Measurements from ENCODE around the gene NAT9. TPM values are rescaled to one million over a fixed set of nuclear protein-coding genes. Genes with fewer than 3 reads are reported as not detected.

NAT9 gene
- total RNA-seq, 4 donors from 2014 or later: 14.3 to 26.6 (median 18.1) TPM

GRCh38 chr17:74801896-74802295 is 25.8 kb upstream of the NAT9 start:
- no peak overlapping the region for H3K4me3 ChIP-seq (ENCODE audit: low read depth, poor library complexity, severe bottlenecking)
- intact Hi-C loops (cut with DNase I; ENCODE audit: low total_unique reads): no loop called here
- 66 to 73% methylated on average over 8 of the region's 8 CpGs for WGBS, 2 donors
- no peak for DNase-seq (ENCODE audit: low spot score in 2 of 2)
- TF ChIP-seq POLR2A (IDR thresholded peaks at IDR 0.05): no peak
- TF ChIP-seq, protein P1, sequence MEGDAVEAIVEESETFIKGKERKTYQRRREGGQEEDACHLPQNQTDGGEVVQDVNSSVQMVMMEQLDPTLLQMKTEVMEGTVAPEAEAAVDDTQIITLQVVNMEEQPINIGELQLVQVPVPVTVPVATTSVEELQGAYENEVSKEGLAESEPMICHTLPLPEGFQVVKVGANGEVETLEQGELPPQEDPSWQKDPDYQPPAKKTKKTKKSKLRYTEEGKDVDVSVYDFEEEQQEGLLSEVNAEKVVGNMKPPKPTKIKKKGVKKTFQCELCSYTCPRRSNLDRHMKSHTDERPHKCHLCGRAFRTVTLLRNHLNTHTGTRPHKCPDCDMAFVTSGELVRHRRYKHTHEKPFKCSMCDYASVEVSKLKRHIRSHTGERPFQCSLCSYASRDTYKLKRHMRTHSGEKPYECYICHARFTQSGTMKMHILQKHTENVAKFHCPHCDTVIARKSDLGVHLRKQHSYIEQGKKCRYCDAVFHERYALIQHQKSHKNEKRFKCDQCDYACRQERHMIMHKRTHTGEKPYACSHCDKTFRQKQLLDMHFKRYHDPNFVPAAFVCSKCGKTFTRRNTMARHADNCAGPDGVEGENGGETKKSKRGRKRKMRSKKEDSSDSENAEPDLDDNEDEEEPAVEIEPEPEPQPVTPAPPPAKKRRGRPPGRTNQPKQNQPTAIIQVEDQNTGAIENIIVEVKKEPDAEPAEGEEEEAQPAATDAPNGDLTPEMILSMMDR (IDR thresholded peaks at IDR 0.05): no peak

GRCh38 chr17:74800531-74800930 is 24.4 kb upstream of the NAT9 start:
- H3K4me3 ChIP-seq (ENCODE audit: low read depth, poor library complexity, severe bottlenecking): no peak overlapping the region
- TF ChIP-seq, protein P1 (IDR thresholded peaks at IDR 0.05): no peak
- TF ChIP-seq POLR2A (IDR thresholded peaks at IDR 0.05): no peak
- 85 to 88% methylated on average over 7 of the region's 7 CpGs for WGBS, 2 donors
- intact Hi-C loops (cut with DNase I; ENCODE audit: low total_unique reads): no loop called here
- DNase-seq (ENCODE audit: low spot score in 2 of 2): no peak

- no peak for TF ChIP-seq POLR2A (IDR thresholded peaks at IDR 0.05)
- TF ChIP-seq, protein P1 (IDR thresholded peaks at IDR 0.05): no peak
Measured at GRCh38 chr17:74799097-74799496, 23.0 kb upstream of the NAT9 start.

DNA sequence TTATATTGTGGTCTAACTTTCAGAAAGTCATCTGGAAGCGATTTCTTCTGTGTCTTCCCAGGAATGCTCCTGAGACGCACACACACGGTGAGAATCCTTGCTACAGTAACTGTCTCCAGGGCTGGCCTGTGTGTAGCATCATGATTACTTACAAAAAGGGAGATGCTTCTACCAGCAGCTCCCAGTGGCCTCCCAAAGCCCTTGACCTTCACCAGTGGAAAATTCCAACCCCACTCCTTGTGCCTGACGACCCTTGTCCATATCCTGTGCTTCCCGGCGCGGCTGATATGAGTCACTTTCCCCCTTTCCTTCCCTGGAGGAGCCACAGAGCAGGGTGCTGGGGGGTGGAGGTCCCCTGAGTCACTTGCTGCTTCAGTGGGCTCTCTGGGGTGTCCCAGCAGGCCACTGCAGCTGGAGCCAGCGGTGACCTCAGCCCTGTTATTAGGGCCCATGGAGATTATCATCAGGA is 22.1 kb upstream of the NAT9 start:
- intact Hi-C loops (cut with DNase I; ENCODE audit: low total_unique reads): no loop called here
- no peak overlapping the region for H3K4me3 ChIP-seq (ENCODE audit: low read depth, poor library complexity, severe bottlenecking)
- no peak for DNase-seq (ENCODE audit: low spot score in 2 of 2)
- WGBS, 2 donors: 79% methylated on average over 8 of the region's 8 CpGs
- TF ChIP-seq POLR2A (IDR thresholded peaks at IDR 0.05): no peak
- TF ChIP-seq, protein P1 (IDR thresholded peaks at IDR 0.05): no peak

More at GRCh38 chr17:74799097-74799496, 23.0 kb upstream of the NAT9 start:
- intact Hi-C loops (cut with DNase I; ENCODE audit: low total_unique reads): no loop called here
- DNase-seq (ENCODE audit: low spot score in 2 of 2): no peak
- WGBS, 2 donors: 98% methylated on average over 10 to 14 of the region's 14 CpGs
- no peak overlapping the region for H3K4me3 ChIP-seq (ENCODE audit: low read depth, poor library complexity, severe bottlenecking)

GRCh38 chr17:74797824-74798223 is 21.7 kb upstream of the NAT9 start:
- no peak for DNase-seq (ENCODE audit: low spot score in 2 of 2)
- WGBS, 2 donors: 88 to 90% methylated on average over 4 of the region's 4 CpGs
- intact Hi-C loops (cut with DNase I; ENCODE audit: low total_unique reads): no loop called here
- H3K4me3 ChIP-seq (ENCODE audit: low read depth, poor library complexity, severe bottlenecking): no peak overlapping the region
- TF ChIP-seq, protein P1 (IDR thresholded peaks at IDR 0.05): no peak
- TF ChIP-seq POLR2A (IDR thresholded peaks at IDR 0.05): no peak

DNA sequence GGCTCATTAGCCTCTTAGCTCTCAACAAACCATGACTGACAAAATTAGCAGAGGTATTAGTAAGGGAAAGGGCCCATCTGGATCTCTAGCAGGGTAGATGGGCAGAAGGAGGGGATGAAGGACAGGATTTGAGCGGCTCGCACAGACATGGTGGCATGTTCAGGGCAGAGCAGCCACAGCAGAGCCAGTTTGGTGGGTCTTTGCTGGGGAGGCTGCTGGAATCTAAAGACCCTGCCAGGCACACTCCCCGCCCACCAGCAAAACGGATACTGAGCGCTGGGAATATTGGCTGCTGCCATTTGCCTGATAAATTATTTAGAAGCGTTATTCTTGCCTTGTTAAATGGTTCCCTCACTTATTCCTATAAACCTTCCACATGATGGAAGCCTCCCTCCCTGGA is 20.7 kb upstream of the NAT9 start:
- no peak for DNase-seq (ENCODE audit: low spot score in 2 of 2)
- TF ChIP-seq, protein P1 (IDR thresholded peaks at IDR 0.05): no peak
- TF ChIP-seq POLR2A (IDR thresholded peaks at IDR 0.05): no peak
- intact Hi-C loops (cut with DNase I; ENCODE audit: low total_unique reads): no loop called here
- 78 to 88% methylated on average over 6 of the region's 6 CpGs for WGBS, 2 donors
- H3K4me3 ChIP-seq (ENCODE audit: low read depth, poor library complexity, severe bottlenecking): no peak overlapping the region
